OCI-M2 (cell line): ENCODE results near the gene TCP11L2.
"Not testable (repeated sequence)": the region's sequence is repeated elsewhere in the genome, so short reads cannot be mapped to it uniquely, and the experiment has no call there.

Source experiments
- DNase-seq: peaks from one replicate; lab custom pipeline; 2025; ENCODE audit not compliant: unreplicated experiment; lab: John Stamatoyannopoulos, UW

TCP11L2 gene

DNA sequence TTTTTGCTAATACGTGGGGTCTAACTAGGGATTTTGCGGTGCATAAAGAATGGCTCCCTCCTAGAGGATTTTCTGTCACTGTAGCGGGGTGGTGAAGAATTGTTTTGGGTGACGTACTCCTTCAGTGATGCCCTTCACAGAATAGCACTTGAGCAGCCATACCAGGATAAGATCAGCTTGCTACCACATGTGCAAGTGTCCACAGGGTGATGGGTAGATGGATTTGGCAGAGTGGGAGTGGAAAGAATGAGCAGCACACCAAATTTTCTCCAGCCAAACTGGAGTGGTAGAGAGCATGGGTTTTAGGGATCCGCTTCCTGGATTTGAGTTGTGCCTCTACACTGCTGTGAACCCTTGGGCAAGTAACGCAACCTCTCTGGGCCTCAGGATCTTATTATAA, 2.3 kb downstream of the TCP11L2 start:
- DNase-seq = no peak

DNA sequence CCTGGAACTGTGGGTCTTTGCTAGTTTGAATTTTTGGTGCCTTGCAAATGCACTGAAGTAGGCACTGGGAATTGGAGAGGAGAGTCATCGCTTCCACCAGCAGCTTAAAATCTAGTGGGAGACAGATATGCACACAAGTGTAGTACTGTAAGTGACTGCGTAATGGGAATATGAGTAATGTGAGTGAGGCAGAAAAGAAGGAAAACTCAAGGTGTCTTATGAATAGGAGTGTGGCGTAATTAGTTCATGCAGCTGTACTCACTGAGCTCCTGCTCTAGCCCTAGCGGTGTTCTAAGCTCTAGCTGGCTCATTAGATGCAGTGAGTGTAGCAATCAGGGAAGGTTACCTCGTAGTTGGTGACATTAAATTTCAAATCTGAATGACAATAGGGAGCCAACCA, 2.8 kb downstream of the TCP11L2 start:
- DNase-seq = no peak

DNA sequence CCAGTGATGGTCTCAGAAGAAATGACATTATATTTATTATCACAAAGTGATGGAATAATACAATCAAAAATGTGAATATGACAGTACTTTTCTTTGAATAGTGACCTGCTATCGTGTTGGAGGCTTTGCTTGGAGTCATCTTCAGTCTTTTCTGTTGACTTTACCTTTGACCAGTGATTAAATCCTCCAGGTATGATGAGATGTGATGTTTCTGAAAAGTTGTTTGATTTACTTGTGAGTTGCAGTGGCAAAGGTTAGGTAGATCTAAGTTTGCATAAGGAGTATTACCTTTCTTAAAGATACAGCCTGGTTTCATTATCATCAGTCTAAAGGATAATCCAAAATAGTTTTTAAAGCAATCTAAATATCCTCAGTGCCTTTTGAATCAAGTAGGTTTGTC, 4.6 kb downstream of the TCP11L2 start:
- no peak for DNase-seq

DNA sequence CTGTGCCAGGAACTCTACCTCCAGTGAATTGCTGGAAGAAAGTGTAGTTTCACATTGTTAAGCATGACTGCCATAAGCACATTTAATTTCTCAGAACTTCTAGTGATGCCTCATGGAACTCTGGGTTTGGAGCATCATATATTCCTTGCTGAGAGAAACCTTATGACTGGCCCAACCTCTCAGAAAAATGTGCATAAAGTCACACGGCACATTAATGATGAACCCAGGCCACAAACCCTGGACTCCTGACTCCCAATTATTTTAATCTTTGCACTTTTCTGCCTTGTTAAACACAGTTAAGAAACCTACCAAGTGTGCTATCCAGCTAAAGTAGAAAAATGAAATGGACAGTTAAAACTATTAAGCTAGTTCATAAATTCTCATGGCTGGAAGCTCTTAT, 5.6 kb downstream of the TCP11L2 start:
- DNase-seq = no peak

DNA sequence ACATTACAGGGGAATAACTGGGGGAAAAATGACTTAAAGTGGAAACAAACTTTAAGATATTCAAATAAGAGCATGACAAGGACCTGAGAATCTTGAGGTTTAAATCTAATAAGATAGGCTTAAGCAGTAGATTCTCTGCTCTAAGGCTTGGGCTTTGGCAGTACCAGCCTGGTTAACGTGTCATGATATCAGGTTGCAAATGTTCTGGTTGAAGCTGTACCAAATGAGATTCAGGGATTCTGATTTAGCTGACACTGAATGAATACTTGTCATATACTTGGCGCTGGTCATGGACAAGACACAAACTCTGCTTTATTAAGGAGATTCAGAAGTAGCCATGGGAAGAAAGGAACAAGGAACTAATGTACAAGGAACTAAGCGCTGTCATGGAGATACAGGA, 6.1 kb downstream of the TCP11L2 start:
- no peak for DNase-seq

DNA sequence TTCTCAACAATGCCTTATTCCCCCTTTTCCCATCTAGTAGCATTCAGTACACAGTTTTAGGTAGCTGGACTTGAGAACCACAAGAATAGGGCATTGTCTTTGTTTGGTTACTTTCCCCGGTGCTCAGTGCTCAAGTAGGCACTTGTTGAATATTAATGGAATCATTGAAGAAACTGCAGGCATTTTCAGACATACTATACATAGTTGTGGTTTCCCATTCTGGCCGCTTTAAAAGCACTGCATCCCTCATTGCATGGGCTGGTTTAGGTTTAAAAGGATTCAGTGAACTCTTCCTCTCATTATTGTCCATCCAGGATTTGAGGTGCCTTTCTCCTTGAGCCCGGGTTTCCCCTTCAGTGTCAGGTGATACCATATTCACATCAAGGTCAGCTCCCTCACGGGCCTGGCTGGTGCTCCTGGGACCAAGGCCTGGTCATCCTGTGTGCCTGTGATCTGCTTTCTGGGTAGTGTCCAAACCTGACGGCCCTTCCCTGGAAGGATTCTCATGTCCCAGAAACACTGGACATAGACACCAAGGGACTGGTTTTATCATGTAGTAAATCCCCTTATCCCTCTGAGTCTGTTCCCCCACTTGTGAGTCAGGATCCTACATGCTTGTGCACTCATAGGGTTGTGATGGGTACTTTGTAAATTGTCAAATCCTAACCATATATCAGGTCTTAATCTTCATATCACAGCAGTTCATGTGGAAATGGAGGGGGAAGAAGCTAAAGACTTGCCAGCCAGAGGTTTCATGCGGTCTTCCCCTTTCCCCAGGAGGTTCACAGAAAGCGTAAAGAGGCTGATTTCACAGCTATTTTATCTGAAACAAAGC, 7.4 kb downstream of the TCP11L2 start:
- DNase-seq = no peak

DNA sequence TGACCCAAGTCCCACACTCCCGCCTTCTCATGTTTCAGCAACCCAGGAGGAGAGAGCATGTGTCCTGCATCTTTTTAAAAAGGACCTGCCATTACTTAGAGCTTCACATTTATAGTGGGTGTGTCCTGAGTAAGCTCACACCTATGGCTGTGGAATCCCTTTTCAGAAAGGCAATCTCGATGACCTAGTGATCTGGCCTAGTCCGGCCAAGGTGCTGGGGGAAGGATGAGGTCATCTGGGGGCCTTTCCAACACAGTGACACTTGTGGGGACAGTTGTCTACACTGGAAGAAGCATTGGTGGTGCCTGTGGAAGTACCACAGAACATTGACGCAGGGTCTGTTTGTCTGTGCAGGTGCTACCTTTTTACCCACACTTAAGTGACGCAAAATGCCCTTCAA, 8.2 kb downstream of the TCP11L2 start:
- no peak for DNase-seq

DNA sequence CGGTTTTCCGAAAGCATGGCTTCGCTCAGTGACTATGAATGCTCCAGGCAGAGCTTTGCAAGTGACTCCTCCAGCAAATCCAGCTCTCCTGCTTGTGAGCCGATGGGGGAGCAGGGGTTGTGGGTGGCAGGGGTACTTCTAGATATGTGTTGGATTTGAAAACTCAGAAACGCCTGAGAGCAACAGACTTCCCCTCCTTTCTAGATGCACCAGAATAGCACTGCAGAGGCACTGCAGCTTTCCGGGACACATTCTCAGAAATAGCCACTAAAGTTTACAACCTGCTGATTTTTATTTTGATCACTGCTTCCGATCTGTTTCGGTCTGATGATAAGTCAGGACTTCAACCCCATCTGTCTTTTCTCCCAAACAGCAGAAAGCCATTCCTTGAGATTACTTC, 8.6 kb downstream of the TCP11L2 start:
- DNase-seq = no peak

DNA sequence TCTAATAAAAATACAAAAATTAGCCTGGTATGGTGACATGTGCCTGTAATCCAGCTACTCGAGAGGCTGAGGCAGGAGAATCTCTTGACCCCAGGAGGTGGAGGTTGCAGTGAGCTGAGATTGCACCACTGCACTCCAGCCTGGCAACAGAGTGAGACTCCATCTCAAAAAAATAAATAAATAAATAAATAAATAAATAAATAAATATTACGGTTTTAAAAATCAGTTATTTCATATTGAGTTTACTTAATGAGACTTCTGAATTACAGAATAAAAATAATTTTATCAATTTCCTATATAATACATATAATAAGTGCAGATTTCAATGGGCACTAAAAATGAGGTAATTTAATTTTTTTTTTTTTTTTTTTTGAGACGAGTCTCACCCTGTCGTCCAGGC, 10.9 kb downstream of the TCP11L2 start:
- not testable (repeated sequence) for DNase-seq

DNA sequence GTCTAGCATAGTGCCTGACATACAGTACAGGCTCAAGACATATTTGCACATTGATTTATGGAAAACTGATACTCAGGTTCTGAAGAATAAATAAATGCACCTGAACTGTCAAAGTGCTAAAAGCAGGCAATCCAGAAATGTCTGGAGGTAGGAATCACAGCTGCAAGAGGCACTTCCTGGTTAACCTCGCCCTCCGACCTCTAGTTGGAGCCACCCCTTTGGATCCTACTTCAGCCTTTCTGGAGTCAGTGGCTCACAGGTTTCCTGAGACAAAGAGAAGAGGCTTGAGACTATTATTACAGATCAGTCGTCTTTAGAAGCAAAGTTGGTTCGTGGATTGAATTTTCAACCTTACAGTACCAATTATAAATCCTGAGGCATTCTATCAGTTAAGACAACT, 13.0 kb downstream of the TCP11L2 start:
- no peak for DNase-seq

DNA sequence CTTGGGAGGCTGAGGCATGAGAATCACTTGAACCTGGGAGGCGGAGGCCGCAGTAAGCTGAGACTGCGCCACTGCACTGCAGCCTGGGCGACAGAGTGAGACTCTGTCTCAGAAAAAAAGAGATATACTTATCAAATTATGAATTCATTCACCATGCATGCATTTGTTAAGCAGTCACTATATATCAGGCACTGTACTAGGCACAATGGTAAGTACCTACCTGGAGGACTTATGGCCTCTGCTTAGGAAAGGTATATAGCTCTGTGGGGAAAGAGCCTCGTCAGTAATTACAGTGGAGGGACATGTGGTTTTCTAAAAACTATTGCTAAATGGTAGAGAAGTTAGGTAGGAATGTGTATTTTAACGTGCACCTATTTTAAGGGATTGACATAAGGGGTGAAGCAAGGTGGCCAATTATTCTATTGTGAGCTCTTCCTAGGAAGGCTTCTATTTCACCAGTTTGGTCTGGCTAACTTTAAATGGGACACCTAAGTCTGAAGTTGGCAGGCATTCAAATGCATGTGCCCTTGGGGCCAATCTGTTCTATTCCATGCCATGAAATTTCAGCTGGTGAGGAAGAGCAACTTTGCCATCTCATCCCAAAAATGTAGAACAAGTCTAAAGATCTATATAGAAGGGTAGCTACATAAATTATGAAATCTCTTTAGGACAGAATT, 15.0 kb downstream of the TCP11L2 start:
- no peak for DNase-seq

DNA sequence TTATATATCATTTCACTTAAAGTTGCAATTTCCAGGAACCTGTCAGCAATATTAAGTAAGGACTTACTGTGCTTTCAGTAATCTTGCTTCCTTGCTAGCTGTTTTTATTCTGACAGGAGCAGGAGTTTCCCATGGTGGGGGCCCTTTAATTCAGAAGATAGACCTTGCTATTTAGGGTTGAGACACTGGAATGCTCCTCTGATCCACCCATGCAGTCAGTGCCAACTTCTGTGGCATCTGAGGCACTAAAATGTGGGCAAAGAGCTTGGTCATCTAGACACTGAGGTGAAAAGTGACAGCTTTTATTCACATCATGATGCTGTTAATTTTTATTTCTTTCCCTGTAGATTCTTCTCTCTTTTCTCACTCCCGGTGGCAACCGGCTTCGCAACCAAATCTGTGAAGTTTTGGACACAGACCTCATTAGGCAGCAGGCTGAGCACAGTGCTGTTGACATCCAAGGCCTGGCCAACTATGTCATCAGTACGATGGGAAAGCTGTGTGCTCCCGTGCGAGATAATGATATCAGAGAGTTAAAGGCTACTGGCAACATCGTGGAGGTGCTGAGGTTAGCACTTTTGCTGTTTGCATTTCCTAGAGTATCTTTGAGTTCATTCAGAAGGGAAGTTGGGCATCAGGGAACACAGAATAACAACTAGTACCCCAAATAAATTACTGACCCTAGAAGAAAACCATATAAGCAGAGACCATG, 18.8 kb downstream of the TCP11L2 start:
- no peak for DNase-seq

DNA sequence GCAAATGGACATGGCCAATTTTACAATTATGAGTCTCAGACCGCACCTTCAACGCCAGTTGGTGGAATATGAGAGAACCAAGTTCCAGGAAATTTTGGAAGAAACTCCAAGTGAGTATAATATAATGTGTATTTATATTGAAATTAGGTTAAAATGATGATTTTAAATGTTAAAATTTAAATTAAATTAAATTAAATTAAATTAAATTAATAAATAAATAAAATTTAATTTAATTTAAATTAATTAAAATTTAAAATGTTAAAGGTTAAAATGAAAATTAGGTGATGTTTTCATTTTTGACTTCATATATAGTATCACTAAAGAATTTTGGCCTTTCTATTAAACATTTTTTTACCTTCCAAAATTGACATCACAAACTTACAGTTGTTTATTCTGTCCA, 21.0 kb downstream of the TCP11L2 start:
- no peak for DNase-seq

DNA sequence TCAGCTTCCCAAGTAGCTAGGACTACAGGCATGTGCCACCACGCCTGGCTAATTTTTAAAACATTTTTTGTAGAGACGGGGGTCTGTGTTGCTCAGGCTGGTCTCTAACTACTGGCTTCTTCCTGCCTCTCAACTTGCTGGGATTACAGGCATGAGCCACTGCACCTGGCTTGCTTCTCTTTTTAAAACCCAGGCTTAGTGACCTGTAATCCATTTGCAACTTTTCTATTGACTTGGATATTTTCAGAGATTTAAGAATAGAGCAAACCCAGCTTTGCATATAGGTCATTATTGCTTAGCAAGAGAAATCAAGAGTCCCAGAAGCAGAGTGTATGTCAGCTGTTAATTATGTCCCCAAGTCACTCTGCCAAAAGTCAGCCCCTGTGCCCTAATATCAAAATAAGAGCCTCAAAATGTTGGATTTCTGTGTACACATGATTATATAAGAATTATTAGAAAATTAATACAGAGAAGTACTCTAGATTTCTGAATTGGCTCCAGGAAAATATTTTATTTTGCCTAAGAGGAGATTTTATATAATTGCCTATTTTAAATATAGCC, 24.9 kb downstream of the TCP11L2 start:
- no peak for DNase-seq

DNA sequence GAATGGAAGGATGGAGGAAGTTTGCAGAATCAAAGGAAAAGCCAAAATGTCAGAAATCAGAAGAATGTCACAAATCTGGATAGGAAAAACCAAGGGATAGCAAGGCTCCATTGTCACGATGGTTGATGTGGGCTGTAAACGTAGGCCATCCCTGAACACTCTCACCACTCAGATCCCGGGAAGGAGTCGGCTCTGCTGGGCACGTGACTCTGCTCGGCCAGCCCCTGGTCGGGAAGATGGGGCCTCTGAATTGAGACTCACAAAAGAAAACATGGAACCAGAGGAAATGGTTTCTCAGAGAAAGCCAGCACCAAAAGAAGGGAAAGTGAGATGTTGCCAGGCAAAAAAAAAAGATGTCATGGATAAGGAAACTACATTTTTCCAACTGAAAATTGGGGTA, 26.2 kb downstream of the TCP11L2 start:
- DNase-seq = no peak

DNA sequence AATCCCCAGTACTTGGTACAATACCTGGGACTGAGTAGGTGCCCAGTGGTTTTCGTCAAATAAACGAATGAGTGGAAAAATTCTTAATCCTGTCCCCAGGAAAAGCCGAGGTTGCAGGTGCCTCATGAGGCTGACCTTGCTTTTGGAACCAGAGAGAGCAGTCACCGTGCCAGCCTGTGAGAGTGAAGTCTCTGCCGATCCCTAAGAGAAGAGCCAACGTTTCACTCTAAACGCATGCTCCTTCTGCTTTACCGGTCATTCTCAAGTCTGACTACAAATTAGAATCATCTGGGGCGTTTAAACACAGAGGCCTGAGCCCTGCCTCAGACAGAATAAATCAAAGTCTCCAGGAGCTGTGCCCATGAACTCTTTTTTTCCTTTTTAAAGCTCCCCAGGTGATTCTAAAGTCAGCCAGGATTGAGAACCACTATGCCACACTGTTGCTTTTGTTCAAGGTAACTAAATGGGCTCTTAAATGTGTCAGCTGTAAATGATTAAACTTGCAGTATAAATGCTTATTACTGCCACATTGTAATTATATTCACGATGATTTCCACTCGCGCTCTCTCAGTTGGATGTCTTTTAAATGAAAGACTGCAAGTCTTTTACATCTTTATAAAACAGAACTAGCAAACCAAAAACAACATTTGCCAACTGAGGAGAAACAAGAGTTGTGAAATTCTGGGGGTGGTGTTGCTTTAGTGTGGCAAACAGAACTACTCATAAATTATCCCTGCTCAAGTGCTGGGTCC, 26.9 kb downstream of the TCP11L2 start:
- DNase-seq = no peak

DNA sequence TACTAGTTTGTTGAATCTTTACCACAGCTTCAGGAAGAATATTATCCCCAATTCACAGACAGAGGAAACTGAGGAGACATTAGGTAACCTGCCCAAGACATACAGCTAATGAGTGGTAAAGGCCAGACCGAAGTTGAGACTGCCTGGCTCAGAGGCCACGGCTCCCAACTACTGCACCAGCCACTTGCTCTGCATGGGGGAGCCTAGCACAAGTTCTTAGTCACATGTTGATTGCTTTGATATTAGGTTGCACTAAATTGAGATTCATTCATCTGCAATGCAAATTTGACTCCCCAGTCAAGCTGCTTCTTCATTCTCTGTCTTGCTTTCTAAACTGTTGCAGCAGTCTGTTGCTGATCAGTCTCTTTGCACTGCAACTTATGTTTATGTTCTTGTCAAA, 29.1 kb downstream of the TCP11L2 start:
- DNase-seq = no peak

DNA sequence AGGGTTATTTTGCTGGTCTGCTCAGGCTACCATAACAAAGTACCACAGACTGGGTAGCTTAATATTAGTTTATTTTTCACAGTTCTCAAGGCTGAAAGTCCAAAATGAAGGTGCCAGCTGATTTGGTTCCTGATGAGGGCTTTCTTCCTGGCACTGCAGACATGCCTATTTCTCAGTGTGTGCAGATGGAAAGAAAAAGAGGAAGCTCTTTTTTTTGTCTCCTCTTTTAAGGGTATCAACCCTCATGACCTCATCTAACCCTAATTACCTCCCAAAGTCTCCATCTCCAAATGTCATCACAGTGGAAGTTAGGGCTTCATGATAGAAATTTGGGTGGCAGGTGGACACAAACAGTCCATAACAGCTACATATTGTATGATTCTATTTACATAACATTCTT, 30.0 kb downstream of the TCP11L2 start:
- no peak for DNase-seq

DNA sequence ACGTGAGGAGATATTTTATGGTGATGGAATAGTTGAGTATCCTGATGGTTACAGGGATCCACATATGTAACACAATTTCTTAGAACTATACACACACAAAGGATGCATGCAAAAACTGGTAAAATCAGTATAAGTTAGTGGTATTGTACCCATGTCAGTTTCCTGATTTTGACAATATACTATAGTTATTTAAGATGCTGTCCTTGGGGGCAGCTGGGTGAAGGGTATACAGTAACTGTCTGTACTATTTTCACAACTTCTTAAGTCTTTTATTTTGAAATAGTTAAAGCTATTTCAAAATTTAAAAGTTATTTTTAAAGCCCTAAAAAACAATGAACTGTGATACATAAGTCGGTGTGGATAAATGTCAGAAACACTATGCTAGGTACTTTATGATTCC, 30.5 kb downstream of the TCP11L2 start:
- no peak for DNase-seq

DNA sequence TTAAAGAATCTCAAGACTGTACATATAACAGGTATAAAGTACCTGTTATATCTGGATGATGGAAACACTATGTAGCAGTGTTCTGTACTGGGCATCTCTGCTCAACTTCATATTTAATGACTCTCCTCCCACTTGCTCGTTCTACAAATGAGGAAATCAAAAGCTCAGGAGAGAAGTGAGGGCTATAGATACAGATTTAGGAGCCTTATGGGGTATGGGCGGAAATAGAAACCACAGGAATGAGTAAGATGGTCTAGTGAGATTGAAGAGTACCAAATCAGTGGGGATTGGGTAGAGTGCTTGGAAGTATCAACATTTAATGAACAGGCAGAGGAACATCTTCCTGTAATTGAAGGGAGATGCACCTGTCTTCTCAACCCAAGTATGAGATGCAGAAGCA, 31.2 kb downstream of the TCP11L2 start:
- no peak for DNase-seq
